Gastroesophageal sphincter (tissue), 4 donors: ENCODE results near the gene RPLP2. TPM values are rescaled to one million over a fixed set of nuclear protein-coding genes. Genes with fewer than 3 reads are reported as not detected.
A peak's percentile ranks its signal among the peaks of the same experiment; 100 is the strongest.

Experiments used
- ATAC-seq: fragments of 150-250 bp; one replicate; pipeline ENCODE4 v1.9.1; 2016; ENCODE audit warnings: mild to moderate bottlenecking, moderate library complexity
- H3K27ac ChIP-seq, 4 donors: fragments of 200-600 bp; sonication (generic) in 3 of 4; 1 replicate in 3 of 4; 2 replicates in 1 of 4; pipeline ENCODE4 v1.5.1; 2016 to 2019
- H3K27me3 ChIP-seq: fragments of 200-600 bp; sonication (generic); one replicate; pipeline ENCODE4 v1.5.1; 2019
- H3K36me3 ChIP-seq, 2 donors: fragments of 200-600 bp; sonication (generic); one replicate each; pipeline ENCODE4 v1.5.1; 2019; ENCODE audit warnings: control low read depth in 1 of 2
- H3K4me1 ChIP-seq, 3 donors: fragments of 200-600 bp; sonication (generic); 1 replicate in 2 of 3; 2 replicates in 1 of 3; pipeline ENCODE4 v1.5.1; 2016 to 2019; ENCODE audit warnings: control low read depth in 2 of 3
- H3K4me3 ChIP-seq, 2 donors: fragments of 200-600 bp; sonication (generic); one replicate each; pipeline ENCODE4 v1.5.1; 2019; ENCODE audit warnings: mild to moderate bottlenecking in 1 of 2, moderate library complexity in 1 of 2
- H3K9me3 ChIP-seq, 3 donors: fragments of 200-600 bp; sonication (generic); one replicate each; pipeline ENCODE4 v1.5.1; 2017 to 2019; ENCODE audit warnings: control low read depth in 2 of 3
- CTCF ChIP-seq, 4 experiments: fragments of 200-600 bp in 2 of 4; fragments of 450-650 bp in 2 of 4; sonication (generic) in 1 of 4; IDR thresholded peaks; one replicate each; pipeline ENCODE4 v1.5.1; 2017 to 2019; ENCODE audit warnings: antibody characterized with exemption in 4 of 4, mild to moderate bottlenecking in 2 of 4, moderate library complexity in 2 of 4
- EP300 ChIP-seq: sonication (generic); formaldehyde crosslinking; IDR thresholded peaks from one replicate; pipeline ENCODE4 v1.6.1; 2017; ENCODE audit warnings: antibody characterized with exemption, mild to moderate bottlenecking
- POLR2A ChIP-seq, 2 donors: fragments of 450-650 bp; IDR thresholded peaks; one replicate each; pipeline ENCODE4 v1.6.1; 2017; ENCODE audit warnings: antibody characterized with exemption in 2 of 2, mild to moderate bottlenecking in 2 of 2, moderate library complexity in 1 of 2
- POLR2AphosphoS5 ChIP-seq: sonication (generic); formaldehyde crosslinking; IDR thresholded peaks from one replicate; pipeline ENCODE4 v1.6.1; 2017; ENCODE audit warnings: antibody characterized with exemption
- WGBS, 2 donors: methylation state at CpG; one replicate each; pipeline ENCODE4 v1.1.5; 2018; ENCODE audit warnings: low coverage in 1 of 2; 5-methylcytosine and 5-hydroxymethylcytosine counted together
- total RNA-seq, 4 donors: library from RNA; depleted of rRNA; stranded (reverse); fragments of >200 nt; gene quantifications; one replicate each; pipeline ENCODE4 v1.1.0, GENCODE V29; 2016

Gene RPLP2
- total RNA-seq, 4 donors from 2014 or later: 165 to 880 (median 462) TPM

- H3K4me3 ChIP-seq: peak within 1 kb of the TSS in 1 of 2 donors; percentile 47
- no peak for TF ChIP-seq POLR2A (IDR thresholded peaks at IDR 0.05)
- peaks cover 0 to 73% (median 39%) of the 10 kb centered on the region in 3 donors for H3K4me1 ChIP-seq
- WGBS, 2 donors: 13% methylated on average over 1 of the region's 5 CpGs; no CpG with 5 or more reads in 1 of the 2 donors
- H3K36me3 ChIP-seq: peaks cover 0 to 33% of the 10 kb centered on the region in 2 donors
- peak within 1 kb of the TSS in 3 of 4 donors; percentile 53 to 67 (median 60) for H3K27ac ChIP-seq
- H3K9me3 ChIP-seq: no peaks in the 10 kb centered on the region
- H3K27me3 ChIP-seq: peaks cover 88% of the 10 kb centered on the region
- ATAC-seq: no peak
Measured at GRCh38 chr11:827897-828192, 18.1 kb downstream of the RPLP2 start, which contains the start of gene CRACR2B. Gene CRACR2B, plus strand, starts transcription at chr11:827919. Its CDS starts 689 bp downstream, at chr11:828608.

- 100% methylated on average over 1 to 2 of the region's 21 CpGs for WGBS, 2 donors
- H3K4me3 ChIP-seq: peak overlapping the region in 1 of 2 donors; percentile 47
- ATAC-seq: no peak
Measured at GRCh38 chr11:828506-829175, 18.9 kb downstream of the RPLP2 start.

GRCh38 chr11:829176-829846, 19.5 kb downstream of the RPLP2 start:
- Histone ChIP-seq H3K9me3 (no peaks in the 10 kb centered on the region), H3K27me3 (peaks cover 83% of the 10 kb centered on the region), H3K4me3 (peak overlapping the region in 1 of 2 donors; percentile 47), H3K36me3 (peaks cover 0 to 19% of the 10 kb centered on the region in 2 donors), H3K4me1 (peaks cover 0 to 84% (median 48%) of the 10 kb centered on the region in 3 donors), H3K27ac (peak overlapping the region in 3 of 4 donors; percentile 39 to 67 (median 60))
- WGBS, 2 donors: no CpG with 5 or more reads among the region's 40 CpGs
- TF ChIP-seq CTCF (IDR thresholded peaks at IDR 0.05): no peak
- ATAC-seq: peak; percentile 1

More at GRCh38 chr11:828506-829175, 18.9 kb downstream of the RPLP2 start:
- Histone ChIP-seq H3K36me3 (peaks cover 0 to 25% of the 10 kb centered on the region in 2 donors), H3K9me3 (no peaks in the 10 kb centered on the region), H3K27me3 (peaks cover 88% of the 10 kb centered on the region), H3K4me1 (peaks cover 0 to 77% (median 42%) of the 10 kb centered on the region in 3 donors), H3K27ac (peak overlapping the region in 3 of 4 donors; percentile 14 to 67 (median 60))
- TF ChIP-seq POLR2AphosphoS5: no peak
- TF ChIP-seq EP300: no peak
- no peak for TF ChIP-seq CTCF (IDR thresholded peaks at IDR 0.05)
- TF ChIP-seq POLR2A (IDR thresholded peaks at IDR 0.05): no peak

DNA sequence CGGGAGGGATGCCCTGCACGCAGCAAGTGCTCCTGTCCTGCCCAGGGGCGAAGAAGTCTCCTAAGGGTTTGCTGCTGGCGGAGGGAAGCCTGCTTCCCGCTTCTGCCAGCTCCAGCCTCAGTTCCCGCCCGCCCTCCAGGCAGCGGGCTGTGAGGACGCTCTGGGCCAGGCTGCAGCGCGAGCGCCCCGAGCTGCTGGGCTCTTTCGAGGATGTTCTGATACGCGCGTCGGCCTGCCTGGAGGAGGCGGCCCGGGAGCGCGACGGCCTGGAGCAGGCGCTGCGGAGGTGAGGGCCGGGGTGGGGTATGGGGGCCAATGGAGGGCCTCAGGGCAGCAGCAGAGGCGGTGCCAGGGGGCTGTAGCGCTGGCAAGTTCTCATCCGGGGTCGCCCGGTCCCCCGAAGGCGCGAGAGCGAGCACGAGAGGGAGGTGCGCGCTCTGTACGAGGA, 20.1 kb downstream of the RPLP2 start:
- no peak for TF ChIP-seq POLR2AphosphoS5
- TF ChIP-seq POLR2A (IDR thresholded peaks at IDR 0.05): no peak
- TF ChIP-seq EP300: no peak
- Histone ChIP-seq H3K4me3 (peak overlapping the region in 1 of 2 donors; percentile 47), H3K9me3 (no peaks in the 10 kb centered on the region), H3K27ac (peak overlapping the region in 2 of 4 donors; percentile 39 to 67), H3K36me3 (peaks cover 0 to 13% of the 10 kb centered on the region in 2 donors), H3K27me3 (peaks cover 77% of the 10 kb centered on the region), H3K4me1 (peaks cover 0 to 89% (median 53%) of the 10 kb centered on the region in 3 donors)
- no peak for ATAC-seq
- WGBS, 2 donors: 0% methylated on average over 2 of the region's 39 CpGs; no CpG with 5 or more reads in 1 of the 2 donors

GRCh38 chr11:830295-831117, 20.7 kb downstream of the RPLP2 start:
- Histone ChIP-seq H3K27me3 (peaks cover 71% of the 10 kb centered on the region), H3K9me3 (no peaks in the 10 kb centered on the region), H3K4me1 (peaks cover 0 to 94% (median 53%) of the 10 kb centered on the region in 3 donors), H3K4me3 (peak overlapping the region in 1 of 2 donors; percentile 47), H3K36me3 (peaks cover 0 to 7% of the 10 kb centered on the region in 2 donors), H3K27ac (peak overlapping the region in 2 of 4 donors; percentile 39 to 67)
- TF ChIP-seq EP300 (no peak), CTCF (IDR thresholded peaks at IDR 0.05) (no peak), POLR2A (IDR thresholded peaks at IDR 0.05) (no peak), POLR2AphosphoS5 (no peak)
- ATAC-seq: peak; percentile 43
- 0 to 5% methylated on average over 16 to 25 of the region's 78 CpGs for WGBS, 2 donors
